Vagina (tissue), 2 donors: Measurements from ENCODE around the gene HSPA4L.

Source experiments
- CTCF ChIP-seq, 3 experiments: fragments of 450-650 bp in 2 of 3; fragments of 200-600 bp in 1 of 3; sonication (generic) in 1 of 3; IDR thresholded peaks; one replicate each; pipeline ENCODE4 v1.5.1; 2017 to 2019; ENCODE audit warnings: antibody characterized with exemption in 3 of 3, mild to moderate bottlenecking in 2 of 3, moderate library complexity in 2 of 3
- POLR2A ChIP-seq, 2 donors: fragments of 450-650 bp; IDR thresholded peaks; one replicate each; pipeline ENCODE4 v1.6.1; 2017; ENCODE audit warnings: antibody characterized with exemption in 2 of 2, mild to moderate bottlenecking in 2 of 2, moderate library complexity in 2 of 2

GRCh38 chr4:127809173-127809800, 27.2 kb downstream of the HSPA4L start:
- TF ChIP-seq CTCF (IDR thresholded peaks at IDR 0.05) (no peak), POLR2A (IDR thresholded peaks at IDR 0.05) (no peak)
